ENCODE results near the gene TEDDM1.

TEDDM1 gene

DNA sequence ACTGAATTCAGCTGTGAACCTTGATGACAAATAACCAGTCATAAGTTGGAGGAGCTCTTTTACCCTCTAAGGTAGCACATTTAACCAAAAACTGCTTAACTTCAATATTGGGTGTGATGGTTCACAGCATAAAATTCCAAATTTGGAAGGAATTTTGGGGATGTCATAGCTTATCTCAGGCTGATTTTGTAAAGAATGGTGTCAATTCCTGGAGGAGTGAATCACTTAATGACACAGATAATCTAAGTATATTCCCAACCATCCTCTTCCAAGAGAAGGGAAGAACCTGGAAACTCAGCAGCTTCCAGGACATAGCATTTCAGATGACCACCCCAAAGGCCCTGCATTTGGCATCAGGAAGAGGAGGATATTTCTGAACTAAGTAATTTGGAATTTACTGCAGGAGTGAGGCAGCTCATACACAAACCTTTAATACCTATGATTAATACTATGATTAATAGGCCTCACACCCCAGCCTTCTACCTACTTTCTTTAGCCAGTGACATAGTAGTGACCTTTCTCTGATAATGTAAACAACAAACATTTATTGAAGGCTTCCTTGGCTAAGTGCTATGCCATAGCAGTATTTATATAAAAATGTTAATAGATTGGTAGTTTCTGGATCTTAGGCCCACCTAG is 23.4 kb downstream of the TEDDM1 start:
- no peak for DNase-seq

- DNase-seq = no peak
These were observed 26.2 kb downstream of the TEDDM1 start for GRCh38 chr1:182374101-182374834.

DNA sequence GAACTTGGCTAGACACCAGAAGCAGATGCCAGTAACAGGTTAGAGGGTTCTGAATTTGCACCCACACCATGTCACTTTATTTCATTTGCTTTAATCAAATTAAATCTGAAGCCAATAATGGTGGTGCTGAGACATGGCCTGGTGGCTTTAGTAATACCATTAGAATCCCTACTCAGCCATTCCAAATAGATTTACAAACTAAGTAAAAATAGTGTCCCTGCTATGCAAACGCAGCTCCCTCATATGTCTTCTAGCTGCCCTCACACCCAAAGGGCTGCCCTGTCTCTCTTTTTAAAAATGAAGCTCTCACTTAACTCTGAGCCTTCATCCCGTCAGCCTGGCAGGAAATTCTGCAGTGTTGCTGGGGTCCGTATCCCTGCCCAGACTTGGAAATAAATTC is 29.9 kb downstream of the TEDDM1 start:
- DNase-seq = no peak

GRCh38 chr1:182368903-182369302 is 31.6 kb downstream of the TEDDM1 start:
- DNase-seq = no peak

DNA sequence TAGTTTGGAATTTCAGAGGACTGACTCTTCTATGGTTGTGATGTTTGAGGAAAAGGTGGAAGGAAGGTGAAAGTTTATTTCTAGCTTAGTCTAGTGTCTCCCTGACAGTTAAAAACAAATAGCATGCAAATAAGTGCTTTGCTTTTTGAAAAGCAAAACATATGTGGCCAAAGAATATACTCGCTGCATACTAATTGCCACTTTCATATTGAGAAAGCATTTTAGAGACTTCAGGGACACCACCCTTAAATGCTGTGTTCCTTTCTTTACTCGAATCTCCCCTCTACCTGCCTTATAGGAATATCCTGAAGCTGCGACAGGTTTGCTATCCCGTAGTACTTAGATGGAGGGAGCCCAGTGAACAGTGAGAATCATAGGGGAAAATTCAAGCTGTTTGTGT is 32.1 kb downstream of the TEDDM1 start:
- DNase-seq = no peak

- no peak for DNase-seq
These were observed 32.5 kb downstream of the TEDDM1 start for GRCh38 chr1:182367926-182368325.

DNA sequence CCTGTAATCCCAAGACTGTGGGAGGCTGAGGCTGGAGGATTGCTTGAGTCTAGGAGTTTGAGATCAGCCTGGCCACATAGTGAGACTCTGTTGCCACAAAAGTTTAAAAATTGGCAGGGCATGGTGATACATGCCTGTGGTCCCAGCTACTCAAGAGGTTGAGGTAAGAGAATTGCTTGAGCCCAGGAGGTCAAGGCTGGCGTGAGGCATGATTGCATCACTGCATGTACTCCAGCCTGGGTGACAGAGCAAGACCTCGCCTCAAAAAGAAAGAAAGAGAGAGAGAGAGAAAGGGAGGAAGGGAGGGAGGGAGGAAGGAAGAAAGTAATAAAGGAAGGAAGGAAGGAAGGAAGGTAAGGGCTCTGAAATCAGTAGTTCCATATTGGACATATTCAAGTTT is 33.9 kb downstream of the TEDDM1 start:
- DNase-seq = no peak

GRCh38 chr1:182359645-182360044 is 40.8 kb downstream of the TEDDM1 start:
- no peak for DNase-seq

DNA sequence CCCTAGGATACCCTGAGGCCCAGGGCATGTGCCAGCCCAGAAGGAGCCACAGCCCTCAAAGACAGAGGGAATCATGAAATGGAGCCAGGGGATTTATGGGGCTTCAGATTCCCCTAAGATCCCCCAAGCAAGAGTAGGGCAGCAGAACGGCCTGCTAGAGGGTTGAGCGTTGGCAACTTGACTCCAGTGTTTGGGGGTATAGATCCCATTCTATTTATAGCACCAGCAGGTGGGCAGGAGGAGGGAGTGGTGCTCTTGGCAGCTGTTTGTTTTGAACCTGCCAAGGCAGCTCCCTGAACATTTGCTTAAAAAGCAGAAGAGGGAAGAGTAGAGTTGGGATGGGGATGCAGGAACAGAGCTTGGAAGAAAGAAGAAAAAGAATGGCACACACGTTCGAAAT is 42.6 kb downstream of the TEDDM1 start:
- DNase-seq = peak; percentile 20

- DNase-seq = no peak
These were observed 43.3 kb downstream of the TEDDM1 start for GRCh38 chr1:182357171-182357570.

DNA sequence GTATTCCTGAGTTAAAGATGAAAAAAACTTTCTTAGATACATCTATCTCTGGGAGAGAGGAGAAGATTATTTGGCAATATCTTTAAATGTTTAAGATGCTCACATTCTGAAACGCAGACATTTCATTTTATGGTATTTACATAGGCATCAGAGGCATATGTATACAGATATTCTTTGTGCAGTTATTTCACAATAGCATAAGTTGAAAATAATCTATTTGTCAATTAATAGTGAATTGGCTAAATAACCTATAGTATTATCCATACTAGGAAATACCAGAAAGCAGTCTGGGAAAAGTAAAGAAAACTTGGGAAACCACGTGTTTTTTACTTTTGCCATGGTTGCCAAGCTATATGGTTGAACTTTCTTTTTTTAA is 44.8 kb downstream of the TEDDM1 start:
- no peak for DNase-seq

GRCh38 chr1:182351790-182352364 is 48.6 kb downstream of the TEDDM1 start:
- DNase-seq = no peak

GRCh38 chr1:182350839-182351238 is 49.6 kb downstream of the TEDDM1 start:
- no peak for DNase-seq

DNA sequence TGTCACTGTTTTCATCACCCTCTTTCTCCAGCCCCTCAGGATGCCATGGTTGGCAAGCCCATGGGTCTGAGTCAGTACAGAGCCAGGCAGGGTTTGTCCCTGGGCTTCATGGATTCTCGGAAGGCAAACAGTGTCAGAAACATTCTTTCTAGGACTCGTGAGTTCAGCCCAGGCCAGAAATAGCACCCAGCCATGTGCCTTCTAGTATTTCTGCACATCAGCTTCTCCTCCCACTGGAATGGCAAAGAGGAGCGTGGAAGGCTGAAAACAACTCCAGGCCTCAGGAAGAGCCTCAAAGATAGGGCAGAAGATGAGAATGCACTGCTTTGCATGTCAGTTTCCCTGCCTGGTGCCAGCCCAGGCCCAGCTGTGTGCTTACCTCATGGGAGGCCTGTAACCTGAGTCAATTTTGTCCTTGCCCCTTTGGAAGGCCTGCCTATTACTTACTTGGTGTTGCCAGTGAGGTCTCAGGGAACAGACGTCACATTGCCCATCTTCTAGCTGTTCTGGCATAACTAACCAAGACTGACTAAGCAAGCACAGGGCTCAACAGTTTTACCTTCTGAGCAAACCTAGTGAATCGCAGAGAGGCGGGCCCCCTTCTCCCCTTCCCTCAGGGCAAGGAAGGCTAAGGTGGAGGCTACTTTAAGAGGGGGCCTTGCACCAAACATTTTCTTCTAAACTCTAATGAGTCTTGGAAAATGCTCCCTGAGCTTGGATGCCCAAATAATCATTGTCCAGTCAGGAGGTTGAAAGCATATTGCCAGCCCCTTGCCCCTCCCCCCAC is 51.3 kb downstream of the TEDDM1 start:
- no peak for DNase-seq
